Endodermal cell (in vitro differentiated cells): ENCODE results near the gene CD1D. TPM values are rescaled to one million over a fixed set of nuclear protein-coding genes. Genes with fewer than 3 reads are reported as not detected.
A peak's percentile ranks its signal among the peaks of the same experiment; 100 is the strongest.

Experiments
- DNase-seq: peaks from one replicate; pipeline ENCODE4 v3.0.0-alpha.2; 2017
- H3K27ac ChIP-seq: 2 replicates; pipeline ENCODE4 v1.5.1; 2013; ENCODE audit warnings: mild to moderate bottlenecking, low read depth, low read length, moderate library complexity
- H3K27me3 ChIP-seq: 2 replicates; pipeline ENCODE4 v1.6.1; 2013; ENCODE audit warnings: mild to moderate bottlenecking, low read length, moderate library complexity; ENCODE audit not compliant: insufficient read depth, control insufficient read depth, poor library complexity, severe bottlenecking
- H3K36me3 ChIP-seq: 2 replicates; pipeline ENCODE4 v1.7.0; 2013; ENCODE audit warnings: mild to moderate bottlenecking, low read length, moderate library complexity; ENCODE audit not compliant: control insufficient read depth, insufficient read depth
- H3K4me1 ChIP-seq: one replicate; pipeline ENCODE4 v1.7.0; 2013; ENCODE audit warnings: low read length; ENCODE audit not compliant: control insufficient read depth, insufficient read depth
- H3K4me3 ChIP-seq: 2 replicates; pipeline ENCODE4 v1.5.1; 2013; ENCODE audit warnings: mild to moderate bottlenecking, low read length, moderate library complexity
- H3K9ac ChIP-seq: 2 replicates; pipeline ENCODE4 v1.6.1; 2013; ENCODE audit warnings: mild to moderate bottlenecking, low read length, moderate library complexity; ENCODE audit not compliant: poor library complexity, severe bottlenecking; ENCODE audit errors: extremely low read depth
- H3K9me3 ChIP-seq: 2 replicates; pipeline ENCODE4 v1.6.1; 2013; ENCODE audit warnings: mild to moderate bottlenecking, low read length, moderate library complexity; ENCODE audit not compliant: control insufficient read depth
- H3K27ac Mint-ChIP-seq: 2 replicates; pipeline ENCODE4 v1.8.0; 2020; ENCODE audit warnings: mixed read lengths
- H3K27me3 Mint-ChIP-seq: 2 replicates; pipeline ENCODE4 v1.8.0; 2021; ENCODE audit warnings: mild to moderate bottlenecking, mixed read lengths; ENCODE audit not compliant: insufficient read depth
- H3K36me3 Mint-ChIP-seq: 2 replicates; pipeline ENCODE4 v1.8.0; 2020; ENCODE audit warnings: low read depth, mixed read lengths
- H3K4me1 Mint-ChIP-seq: 2 replicates; pipeline ENCODE4 v1.8.0; 2020; ENCODE audit warnings: mixed read lengths
- H3K4me3 Mint-ChIP-seq: 2 replicates; pipeline ENCODE4 v1.8.0; 2020; ENCODE audit warnings: mild to moderate bottlenecking, moderate library complexity, mixed read lengths
- H3K9me3 Mint-ChIP-seq: 2 replicates; pipeline ENCODE4 v1.8.0; 2020; ENCODE audit warnings: mild to moderate bottlenecking, mixed read lengths
- CTCF ChIP-seq: fragments of 200-600 bp; sonication (generic); conservative IDR thresholded peaks from 2 replicates; pipeline ENCODE4 v1.5.0; 2021; ENCODE audit warnings: antibody characterized with exemption, mild to moderate bottlenecking
- WGBS, 2 experiments: methylation state at CpG; one replicate each; pipeline versions ENCODE4 v1.1.5 to v1.1.7; 2013; ENCODE audit warnings: missing lambda C conversion rate in 2 of 2, mixed read lengths in 1 of 2; ENCODE audit not compliant: insufficient coverage in 1 of 2, insufficient read length in 1 of 2; 5-methylcytosine and 5-hydroxymethylcytosine counted together
- total RNA-seq, 2 donors: library from RNA; stranded (reverse); fragmentation: NEBNext Ultra II Directional in 1 of 2; extraction: Animal tissue kit (Norgen Biotek cat#: 25700) in 1 of 2; gene quantifications; 2 replicates in 1 of 2; 3 replicates in 1 of 2; pipeline ENCODE4 v1.2.1, GENCODE V29; 2021

The CD1D gene
- total RNA-seq, 2 donors from 2014 or later: 1.7 TPM

DNA sequence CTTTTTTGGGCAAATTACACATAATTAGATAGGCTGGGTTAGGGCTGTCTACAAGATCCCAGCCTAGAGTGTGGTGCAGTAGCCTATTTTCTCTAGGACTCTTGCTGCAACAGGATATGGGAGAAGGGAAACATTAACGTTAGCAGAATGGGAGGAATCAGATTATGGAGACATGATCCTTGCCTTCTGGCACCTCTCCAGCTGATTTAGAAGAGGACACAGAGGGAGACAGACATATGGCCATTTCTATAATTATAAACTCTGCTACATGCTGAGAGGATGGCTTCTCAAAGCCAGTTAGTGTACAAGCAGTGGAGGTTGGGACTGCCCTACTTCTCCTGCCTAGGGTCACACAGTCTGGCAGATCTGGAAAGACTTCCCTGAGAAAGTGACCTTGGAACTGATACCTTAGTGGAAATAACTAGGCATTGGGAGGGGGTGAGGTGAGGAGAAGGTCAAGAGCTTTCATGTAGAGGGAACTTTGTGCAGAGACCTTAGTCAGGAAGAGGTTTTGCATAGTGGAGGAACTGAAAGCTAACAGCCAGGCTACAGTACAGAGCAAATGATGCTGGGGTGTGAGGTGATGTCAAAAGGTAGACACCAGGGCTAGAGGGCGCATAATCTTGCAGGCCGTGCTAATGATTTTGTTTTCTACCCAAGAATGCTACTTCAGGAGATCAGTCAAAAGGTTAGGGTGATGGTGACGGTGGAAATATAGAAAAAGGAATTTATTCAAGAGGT is 1.2 kb upstream of the CD1D start:
- no peak overlapping the region for H3K27ac Mint-ChIP-seq
- Histone ChIP-seq H3K27ac (no peak overlapping the region), H3K27me3 (peaks cover 65% of the 10 kb centered on the region), H3K36me3 (no peaks in the 10 kb centered on the region), H3K9ac (no peak overlapping the region), H3K4me1 (no peaks in the 10 kb centered on the region), H3K9me3 (no peaks in the 10 kb centered on the region), H3K4me3 (no peak overlapping the region)
- no peak for TF ChIP-seq CTCF
- H3K27me3 Mint-ChIP-seq: peaks cover 78% of the 10 kb centered on the region
- DNase-seq: no peak
- H3K4me3 Mint-ChIP-seq: peak overlapping the region; percentile 78
- 86 to 89% methylated on average over 3 to 4 of the region's 4 CpGs for WGBS, 2 experiments
- peaks cover 15% of the 10 kb centered on the region for H3K4me1 Mint-ChIP-seq
- H3K36me3 Mint-ChIP-seq: no peaks in the 10 kb centered on the region
- H3K9me3 Mint-ChIP-seq: no peaks in the 10 kb centered on the region

DNA sequence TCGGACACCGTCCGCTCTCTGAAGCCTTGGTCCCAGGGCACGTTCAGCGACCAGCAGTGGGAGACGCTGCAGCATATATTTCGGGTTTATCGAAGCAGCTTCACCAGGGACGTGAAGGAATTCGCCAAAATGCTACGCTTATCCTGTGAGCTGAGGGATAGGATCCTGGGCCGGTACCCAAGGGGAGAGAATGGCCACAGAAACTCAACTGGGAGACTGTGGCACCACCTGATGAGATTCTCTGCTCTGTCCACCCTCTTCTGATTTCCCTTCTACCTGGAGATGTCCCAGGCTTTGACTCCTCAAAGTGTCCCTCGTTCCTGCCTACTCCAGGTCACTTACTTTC is 855 bp downstream of the CD1D start:
- no peak for DNase-seq
- Mint-ChIP-seq H3K27me3 (peaks cover 72% of the 10 kb centered on the region), H3K36me3 (no peaks in the 10 kb centered on the region), H3K27ac (no peak overlapping the region), H3K4me3 (peak overlapping the region; percentile 78), H3K9me3 (no peaks in the 10 kb centered on the region), H3K4me1 (peaks cover 15% of the 10 kb centered on the region)
- no peaks in the 10 kb centered on the region for H3K36me3 ChIP-seq
- H3K27ac ChIP-seq: no peak overlapping the region
- H3K9ac ChIP-seq: no peak overlapping the region
- peak overlapping the region; percentile 86 for H3K4me3 ChIP-seq
- WGBS, 2 experiments: 33 to 34% methylated on average over 13 of the region's 13 CpGs
- TF ChIP-seq CTCF: no peak
- peaks cover 57% of the 10 kb centered on the region for H3K27me3 ChIP-seq
- no peaks in the 10 kb centered on the region for H3K9me3 ChIP-seq
- no peaks in the 10 kb centered on the region for H3K4me1 ChIP-seq

GRCh38 chr1:158185770-158186169 is 5.1 kb downstream of the CD1D start:
- Mint-ChIP-seq H3K27ac (no peak overlapping the region), H3K4me3 (no peak overlapping the region), H3K9me3 (no peaks in the 10 kb centered on the region), H3K4me1 (peaks cover 3% of the 10 kb centered on the region), H3K36me3 (no peaks in the 10 kb centered on the region), H3K27me3 (peaks cover 36% of the 10 kb centered on the region)
- H3K27me3 ChIP-seq: peaks cover 18% of the 10 kb centered on the region
- DNase-seq: peak; percentile 64
- no peaks in the 10 kb centered on the region for H3K9me3 ChIP-seq
- no peak overlapping the region for H3K27ac ChIP-seq
- no peak overlapping the region for H3K4me3 ChIP-seq
- 36 to 53% methylated on average over 3 of the region's 3 CpGs for WGBS, 2 experiments
- no peaks in the 10 kb centered on the region for H3K4me1 ChIP-seq
- no peak for TF ChIP-seq CTCF
- H3K36me3 ChIP-seq: no peaks in the 10 kb centered on the region
- H3K9ac ChIP-seq: peak overlapping the region; percentile 6
